Transverse colon (tissue), 4 donors: ENCODE results near the gene THSD4. TPM values are rescaled to one million over a fixed set of nuclear protein-coding genes. Genes with fewer than 3 reads are reported as not detected.

Experiments used
- DNase-seq: peaks from one replicate; pipeline ENCODE4 v3.0.0-alpha.2; 2019
- H3K27ac ChIP-seq, 4 donors: fragments of 200-600 bp; sonication (generic); 2 replicates each; pipeline ENCODE4 v1.5.1; 2016 to 2018; ENCODE audit warnings: inconsistent platforms in 4 of 4
- H3K27me3 ChIP-seq: fragments of 200-600 bp; sonication (generic); 2 replicates; pipeline ENCODE4 v1.5.1; 2017; ENCODE audit warnings: inconsistent platforms
- H3K36me3 ChIP-seq, 4 donors: fragments of 200-600 bp; sonication (generic); 2 replicates each; pipeline ENCODE4 v1.5.1; 2017 to 2019; ENCODE audit warnings: inconsistent platforms in 4 of 4
- H3K4me1 ChIP-seq, 4 donors: fragments of 200-600 bp; sonication (generic); 2 replicates each; pipeline ENCODE4 v1.5.1; 2017 to 2020; ENCODE audit warnings: inconsistent platforms in 4 of 4
- H3K4me3 ChIP-seq, 4 donors: fragments of 200-600 bp; sonication (generic); 1 replicate in 1 of 4; 2 replicates in 3 of 4; pipeline versions ENCODE4 v1.5.1 to v1.6.1; 2017 to 2019; ENCODE audit warnings: inconsistent platforms in 4 of 4
- H3K9me3 ChIP-seq, 2 donors: fragments of 200-600 bp; sonication (generic); 2 replicates each; pipeline ENCODE4 v1.5.1; 2017 to 2019; ENCODE audit warnings: inconsistent platforms in 2 of 2
- EP300 ChIP-seq: sonication (generic); formaldehyde crosslinking; IDR thresholded peaks from one replicate; pipeline ENCODE4 v1.6.1; 2017; ENCODE audit warnings: antibody characterized with exemption, low read depth
- POLR2A ChIP-seq: fragments of 450-650 bp; IDR thresholded peaks from one replicate; pipeline ENCODE4 v1.6.1; 2016; ENCODE audit warnings: antibody characterized with exemption, mild to moderate bottlenecking, moderate library complexity
- POLR2AphosphoS5 ChIP-seq, 3 donors: sonication (generic); formaldehyde crosslinking; IDR thresholded peaks; one replicate each; pipeline ENCODE4 v1.6.1; 2016; ENCODE audit warnings: antibody characterized with exemption in 3 of 3
- WGBS, 2 donors: methylation state at CpG; one replicate each; pipeline ENCODE4 v1.1.5; 2018; ENCODE audit warnings: low coverage in 1 of 2; 5-methylcytosine and 5-hydroxymethylcytosine counted together
- in situ Hi-C, 4 donors: fragments of 200-750 bp; cut with MboI; loops; one replicate each; pipeline versions ENCODE4 v1.15.0 to v1.15.1; 2017; ENCODE audit warnings: low sequenced_read_pairs in 3 of 4, low pct_ligation_motif_present in 1 of 4, low pct_unique_long_range_greater_than_20kb in 1 of 4
- intact Hi-C: fragments of 100-400 bp; cut with DNase I; formaldehyde crosslinking; loops from one replicate; pipeline ENCODE4 v1.15.1; 2023; ENCODE audit warnings: low total_unique reads
- total RNA-seq, 4 donors: library from RNA; depleted of rRNA; stranded (reverse); fragments of >200 nt; gene quantifications; one replicate each; pipeline ENCODE4 v1.1.0, GENCODE V29; 2016
- TF ChIP-seq, protein P1 (sequence below), 5 experiments: fragments of 200-600 bp in 3 of 5; fragments of 450-650 bp in 2 of 5; sonication (generic) in 3 of 5; IDR thresholded peaks; 1 replicate in 2 of 5; 2 replicates in 3 of 5; pipeline ENCODE4 v1.5.1; 2016 to 2017; ENCODE audit warnings: antibody characterized with exemption in 5 of 5, inconsistent platforms in 3 of 5, mild to moderate bottlenecking in 2 of 5, moderate library complexity in 1 of 5

Gene THSD4
- total RNA-seq, 4 donors from 2014 or later: 13.3 to 57.2 (median 47.4) TPM

- Histone ChIP-seq H3K27ac (peak overlapping the region; percentile 51 to 69 (median 60)), H3K9me3 (no peaks in the 10 kb centered on the region), H3K4me1 (peaks cover 9 to 36% (median 15%) of the 10 kb centered on the region in 4 donors), H3K36me3 (no peaks in the 10 kb centered on the region), H3K27me3 (no peaks in the 10 kb centered on the region), H3K4me3 (no peak overlapping the region)
- intact Hi-C loops (no loop called here), in situ Hi-C loops (no loop called here)
- TF ChIP-seq, protein P1, sequence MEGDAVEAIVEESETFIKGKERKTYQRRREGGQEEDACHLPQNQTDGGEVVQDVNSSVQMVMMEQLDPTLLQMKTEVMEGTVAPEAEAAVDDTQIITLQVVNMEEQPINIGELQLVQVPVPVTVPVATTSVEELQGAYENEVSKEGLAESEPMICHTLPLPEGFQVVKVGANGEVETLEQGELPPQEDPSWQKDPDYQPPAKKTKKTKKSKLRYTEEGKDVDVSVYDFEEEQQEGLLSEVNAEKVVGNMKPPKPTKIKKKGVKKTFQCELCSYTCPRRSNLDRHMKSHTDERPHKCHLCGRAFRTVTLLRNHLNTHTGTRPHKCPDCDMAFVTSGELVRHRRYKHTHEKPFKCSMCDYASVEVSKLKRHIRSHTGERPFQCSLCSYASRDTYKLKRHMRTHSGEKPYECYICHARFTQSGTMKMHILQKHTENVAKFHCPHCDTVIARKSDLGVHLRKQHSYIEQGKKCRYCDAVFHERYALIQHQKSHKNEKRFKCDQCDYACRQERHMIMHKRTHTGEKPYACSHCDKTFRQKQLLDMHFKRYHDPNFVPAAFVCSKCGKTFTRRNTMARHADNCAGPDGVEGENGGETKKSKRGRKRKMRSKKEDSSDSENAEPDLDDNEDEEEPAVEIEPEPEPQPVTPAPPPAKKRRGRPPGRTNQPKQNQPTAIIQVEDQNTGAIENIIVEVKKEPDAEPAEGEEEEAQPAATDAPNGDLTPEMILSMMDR (IDR thresholded peaks at IDR 0.05): no peak
- TF ChIP-seq POLR2A (no peak), EP300 (no peak), POLR2AphosphoS5 (IDR thresholded peaks at IDR 0.05) (no peak)
- DNase-seq: peak; percentile 23
- WGBS, 2 donors: 19 to 28% methylated on average over 3 to 4 of the region's 4 CpGs
Measured at GRCh38 chr15:71708051-71708429, 592.8 kb downstream of the THSD4 start.

DNA sequence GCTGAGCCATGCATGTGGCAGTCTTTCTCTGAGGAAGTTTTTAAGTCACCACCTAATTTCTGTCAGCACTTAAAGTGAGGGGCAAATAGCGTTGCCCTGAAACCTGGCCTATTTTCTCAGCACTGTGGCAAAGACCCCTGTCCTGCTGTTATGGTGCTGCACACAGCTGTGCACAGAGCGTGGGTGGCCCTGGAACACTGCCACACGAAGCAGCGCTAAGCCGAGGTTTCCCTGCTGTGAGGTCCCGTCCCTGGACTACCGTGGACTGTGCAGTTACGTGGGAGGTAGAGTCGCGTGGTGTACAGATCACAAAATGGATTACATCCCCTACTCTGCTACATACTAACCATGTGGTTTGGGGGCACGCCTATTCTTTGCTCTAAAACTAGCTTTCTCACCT lies 593.5 kb downstream of the THSD4 start:
- Histone ChIP-seq H3K36me3 (no peaks in the 10 kb centered on the region), H3K27me3 (no peaks in the 10 kb centered on the region), H3K9me3 (no peaks in the 10 kb centered on the region), H3K4me1 (peaks cover 9 to 36% (median 15%) of the 10 kb centered on the region in 4 donors), H3K27ac (peak overlapping the region; percentile 0 to 69 (median 58)), H3K4me3 (no peak overlapping the region)
- no peak for DNase-seq
- in situ Hi-C loops: no loop called here
- WGBS, 2 donors: 40 to 51% methylated on average over 1 to 11 of the region's 11 CpGs
- intact Hi-C loops: no loop called here
- TF ChIP-seq EP300 (no peak), POLR2AphosphoS5 (IDR thresholded peaks at IDR 0.05) (no peak), POLR2A (no peak)
- TF ChIP-seq, protein P1 (IDR thresholded peaks at IDR 0.05): no peak

GRCh38 chr15:71709808-71710418 lies 594.6 kb downstream of the THSD4 start:
- DNase-seq: no peak
- Histone ChIP-seq H3K27me3 (no peaks in the 10 kb centered on the region), H3K36me3 (no peaks in the 10 kb centered on the region), H3K27ac (peak overlapping the region in 3 of 4 donors; percentile 17 to 69 (median 39)), H3K4me3 (no peak overlapping the region), H3K4me1 (peaks cover 9 to 36% (median 15%) of the 10 kb centered on the region in 4 donors), H3K9me3 (no peaks in the 10 kb centered on the region)
- in situ Hi-C loops (no loop called here), intact Hi-C loops (no loop called here)
- TF ChIP-seq EP300: no peak
- peak in 1 of 3 donors; percentile 14 for TF ChIP-seq POLR2AphosphoS5 (IDR thresholded peaks at IDR 0.05)
- WGBS, 2 donors: 73 to 79% methylated on average over 3 of the region's 3 CpGs

GRCh38 chr15:71712182-71712581 lies 596.9 kb downstream of the THSD4 start:
- H3K27me3 ChIP-seq: no peaks in the 10 kb centered on the region
- in situ Hi-C loops (no loop called here), intact Hi-C loops (no loop called here)
- TF ChIP-seq POLR2A: no peak
- TF ChIP-seq EP300: no peak
- TF ChIP-seq, protein P1 (IDR thresholded peaks at IDR 0.05): no peak
- no peak for TF ChIP-seq POLR2AphosphoS5 (IDR thresholded peaks at IDR 0.05)
- DNase-seq: no peak
- no peaks in the 10 kb centered on the region for H3K9me3 ChIP-seq
- no peak overlapping the region for H3K4me3 ChIP-seq
- no peak overlapping the region for H3K27ac ChIP-seq
- no peaks in the 10 kb centered on the region for H3K36me3 ChIP-seq
- H3K4me1 ChIP-seq: peaks cover 9 to 36% (median 15%) of the 10 kb centered on the region in 4 donors
